ENCODE measurements around the gene TMPRSS13. TPM values are rescaled to one million over a fixed set of nuclear protein-coding genes. Genes with fewer than 3 reads are reported as not detected.

Gene TMPRSS13
- total RNA-seq, 2 experiments from 2014 or later: 0.99 to 1.4 TPM

GRCh38 chr11:117944554-117944953, 15.4 kb upstream of the TMPRSS13 start:
- Mint-ChIP-seq H3K4me1 (ENCODE audit: low read depth) (peaks cover 46% of the 10 kb centered on the region), H3K27ac (peak overlapping the region; percentile 2), H3K4me3 (no peak overlapping the region), H3K9me3 (no peaks in the 10 kb centered on the region), H3K36me3 (ENCODE audit: low read depth) (no peaks in the 10 kb centered on the region), H3K27me3 (no peaks in the 10 kb centered on the region)
- Histone ChIP-seq H3K4me1 (ENCODE audit: insufficient read depth, low read length) (peaks cover 45% of the 10 kb centered on the region), H3K27ac (ENCODE audit: low read depth in 1 of 2, low read length in 2 of 2) (no peak overlapping the region), H3K36me3 (ENCODE audit: insufficient read depth, low read length) (no peaks in the 10 kb centered on the region), H3K27me3 (ENCODE audit: control insufficient read depth in 1 of 2, insufficient read depth in 2 of 2, low read length in 2 of 2) (no peaks in the 10 kb centered on the region), H3K9me3 (ENCODE audit: control insufficient read depth in 1 of 2, insufficient read depth in 1 of 2, low read length in 2 of 2) (no peaks in the 10 kb centered on the region), H3K4me3 (ENCODE audit: low read length) (no peak overlapping the region)
- ATAC-seq (ENCODE audit: poor library complexity): no peak
- CTCF ChIA-PET: interaction anchor here (1.3 to 6.1 kb wide), 3 partner anchors 109 to 137 kb away, joined by 3 to 78 read pairs (median 40); no protein-coding TSS in a partner anchor
- intact Hi-C loops (cut with DNase I, micrococcal nuclease): no loop called here
- POLR2A ChIA-PET: interaction anchor here (2.5 to 4.7 kb wide), 2 partner anchors 12 to 108 kb away, joined by 6 to 30 read pairs; no protein-coding TSS in a partner anchor
- TF ChIP-seq CTCF (IDR thresholded peaks at IDR 0.05): no peak
- peak in 1 of 14 experiments; percentile 10 for DNase-seq

- Histone ChIP-seq H3K4me1 (ENCODE audit: insufficient read depth, low read length) (peaks cover 20% of the 10 kb centered on the region), H3K36me3 (ENCODE audit: insufficient read depth, low read length) (no peaks in the 10 kb centered on the region), H3K27me3 (ENCODE audit: control insufficient read depth in 1 of 2, insufficient read depth in 2 of 2, low read length in 2 of 2) (no peaks in the 10 kb centered on the region), H3K4me3 (ENCODE audit: low read length) (no peak overlapping the region), H3K9me3 (ENCODE audit: control insufficient read depth in 1 of 2, insufficient read depth in 1 of 2, low read length in 2 of 2) (no peaks in the 10 kb centered on the region), H3K27ac (ENCODE audit: low read depth in 1 of 2, low read length in 2 of 2) (no peak overlapping the region)
- ATAC-seq (ENCODE audit: poor library complexity): no peak
- ChIA-PET CTCF (interaction anchor here (1.4 kb wide), 1 partner anchor 111 kb away, joined by 5 read pairs; no protein-coding TSS in a partner anchor), POLR2A (interaction anchor here (0.7 kb wide), 1 partner anchor 11 kb away, joined by 3 read pairs; no protein-coding TSS in a partner anchor)
- Mint-ChIP-seq H3K36me3 (ENCODE audit: low read depth) (no peaks in the 10 kb centered on the region), H3K4me3 (no peak overlapping the region), H3K9me3 (no peaks in the 10 kb centered on the region), H3K27ac (no peak overlapping the region), H3K4me1 (ENCODE audit: low read depth) (peaks cover 24% of the 10 kb centered on the region), H3K27me3 (no peaks in the 10 kb centered on the region)
- intact Hi-C loops (cut with DNase I, micrococcal nuclease): no loop called here
- DNase-seq: no peak
- TF ChIP-seq CTCF (IDR thresholded peaks at IDR 0.05): no peak
These were observed 12.9 kb upstream of the TMPRSS13 start for GRCh38 chr11:117941976-117942654.

GRCh38 chr11:117941163-117941707, 12.0 kb upstream of the TMPRSS13 start:
- no peaks in the 10 kb centered on the region for H3K9me3 ChIP-seq (ENCODE audit: control insufficient read depth in 1 of 2, insufficient read depth in 1 of 2, low read length in 2 of 2)
- no peak for TF ChIP-seq CTCF (IDR thresholded peaks at IDR 0.05)
- POLR2A ChIA-PET: no interaction called here

More at GRCh38 chr11:117941163-117941707, 12.0 kb upstream of the TMPRSS13 start:
- H3K4me1 ChIP-seq (ENCODE audit: insufficient read depth, low read length): peaks cover 12% of the 10 kb centered on the region
- intact Hi-C loops (cut with DNase I, micrococcal nuclease): no loop called here
- Mint-ChIP-seq H3K4me3 (no peak overlapping the region), H3K36me3 (ENCODE audit: low read depth) (no peaks in the 10 kb centered on the region), H3K9me3 (no peaks in the 10 kb centered on the region), H3K4me1 (ENCODE audit: low read depth) (peaks cover 16% of the 10 kb centered on the region), H3K27ac (no peak overlapping the region), H3K27me3 (no peaks in the 10 kb centered on the region)
- no peak overlapping the region for H3K4me3 ChIP-seq (ENCODE audit: low read length)
- DNase-seq (peak in 1 of 14 experiments; percentile 30), ATAC-seq (ENCODE audit: poor library complexity) (no peak)
- H3K27me3 ChIP-seq (ENCODE audit: control insufficient read depth in 1 of 2, insufficient read depth in 2 of 2, low read length in 2 of 2): no peaks in the 10 kb centered on the region
- no peak overlapping the region for H3K27ac ChIP-seq (ENCODE audit: low read depth in 1 of 2, low read length in 2 of 2)
- no peaks in the 10 kb centered on the region for H3K36me3 ChIP-seq (ENCODE audit: insufficient read depth, low read length)
- CTCF ChIA-PET: interaction anchor here (1.4 kb wide), 1 partner anchor 112 kb away, joined by 5 read pairs; no protein-coding TSS in a partner anchor
